ENCODE measurements around the gene SMIM23. TPM values are rescaled to one million over a fixed set of nuclear protein-coding genes. Genes with fewer than 3 reads are reported as not detected.

The SMIM23 gene
- total RNA-seq, 4 donors from 2014 or later, result not detected

GRCh38 chr5:171823269-171823668 is 37.7 kb downstream of the SMIM23 start:
- DNase-seq (ENCODE audit: low spot score in 2 of 2), result no peak

DNA sequence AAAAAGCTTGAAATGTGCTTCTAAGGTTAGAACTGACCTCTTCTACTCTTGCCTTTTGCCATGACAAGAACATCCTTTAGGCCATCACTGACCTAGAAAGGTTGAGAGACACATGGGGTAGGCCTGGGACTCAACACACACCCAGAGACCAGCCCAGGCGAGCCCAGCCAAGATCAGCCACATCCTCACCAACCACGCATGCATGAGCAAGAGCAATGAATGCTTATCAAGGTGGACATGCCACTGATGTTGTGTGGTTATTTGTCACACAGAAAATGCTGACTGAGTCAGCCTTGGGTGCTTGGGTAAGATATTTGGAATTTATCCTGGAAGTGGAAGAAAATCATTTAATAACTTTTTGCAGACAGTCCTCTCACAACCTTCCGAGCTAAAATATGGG is 39.4 kb downstream of the SMIM23 start:
- H3K9me3 ChIP-seq, result peaks cover 5% of the 10 kb centered on the region
- no peak for DNase-seq (ENCODE audit: low spot score in 2 of 2)
- H3K27me3 ChIP-seq, result no peaks in the 10 kb centered on the region
- H3K27ac ChIP-seq, result no peak overlapping the region
- H3K4me3 ChIP-seq, result no peak overlapping the region
- WGBS, result 95% methylated on average over 3 of the region's 3 CpGs
- H3K36me3 ChIP-seq, result no peaks in the 10 kb centered on the region
- H3K4me1 ChIP-seq, result no peaks in the 10 kb centered on the region
- TF ChIP-seq EP300 (IDR thresholded peaks at IDR 0.05) (no peak), POLR2AphosphoS5 (IDR thresholded peaks at IDR 0.05) (no peak), POLR2A (IDR thresholded peaks at IDR 0.05) (no peak), CTCF (IDR thresholded peaks at IDR 0.05) (no peak)

More at GRCh38 chr5:171823269-171823668, 37.7 kb downstream of the SMIM23 start:
- Histone ChIP-seq H3K27ac (no peak overlapping the region), H3K9me3 (no peaks in the 10 kb centered on the region), H3K27me3 (no peaks in the 10 kb centered on the region), H3K4me1 (no peaks in the 10 kb centered on the region), H3K4me3 (no peak overlapping the region), H3K36me3 (no peaks in the 10 kb centered on the region)
- TF ChIP-seq POLR2AphosphoS5 (IDR thresholded peaks at IDR 0.05) (no peak), EP300 (IDR thresholded peaks at IDR 0.05) (no peak), CTCF (IDR thresholded peaks at IDR 0.05) (no peak), POLR2A (IDR thresholded peaks at IDR 0.05) (no peak)
- WGBS, result 68% methylated on average over 5 of the region's 5 CpGs

GRCh38 chr5:171826132-171826531 is 40.5 kb downstream of the SMIM23 start:
- WGBS, result 80% methylated on average over 5 of the region's 5 CpGs

GRCh38 chr5:171827162-171827561 is 41.5 kb downstream of the SMIM23 start:
- Histone ChIP-seq H3K4me3 (no peak overlapping the region), H3K27ac (no peak overlapping the region), H3K27me3 (no peaks in the 10 kb centered on the region), H3K9me3 (peaks cover 7% of the 10 kb centered on the region), H3K36me3 (no peaks in the 10 kb centered on the region), H3K4me1 (no peaks in the 10 kb centered on the region)
- no peak for DNase-seq (ENCODE audit: low spot score in 2 of 2)
- TF ChIP-seq EP300 (IDR thresholded peaks at IDR 0.05) (no peak), POLR2A (IDR thresholded peaks at IDR 0.05) (no peak), POLR2AphosphoS5 (IDR thresholded peaks at IDR 0.05) (no peak), CTCF (IDR thresholded peaks at IDR 0.05) (no peak)
- WGBS, result 95% methylated on average over 9 of the region's 9 CpGs

More at GRCh38 chr5:171826132-171826531, 40.5 kb downstream of the SMIM23 start:
- Histone ChIP-seq H3K27ac (no peak overlapping the region), H3K4me1 (no peaks in the 10 kb centered on the region), H3K4me3 (no peak overlapping the region), H3K27me3 (no peaks in the 10 kb centered on the region), H3K9me3 (peaks cover 7% of the 10 kb centered on the region), H3K36me3 (no peaks in the 10 kb centered on the region)
- TF ChIP-seq POLR2AphosphoS5 (IDR thresholded peaks at IDR 0.05), result no peak
- no peak for TF ChIP-seq EP300 (IDR thresholded peaks at IDR 0.05)
- TF ChIP-seq POLR2A (IDR thresholded peaks at IDR 0.05), result no peak
- no peak for TF ChIP-seq CTCF (IDR thresholded peaks at IDR 0.05)
- DNase-seq (ENCODE audit: low spot score in 2 of 2), result no peak

DNA sequence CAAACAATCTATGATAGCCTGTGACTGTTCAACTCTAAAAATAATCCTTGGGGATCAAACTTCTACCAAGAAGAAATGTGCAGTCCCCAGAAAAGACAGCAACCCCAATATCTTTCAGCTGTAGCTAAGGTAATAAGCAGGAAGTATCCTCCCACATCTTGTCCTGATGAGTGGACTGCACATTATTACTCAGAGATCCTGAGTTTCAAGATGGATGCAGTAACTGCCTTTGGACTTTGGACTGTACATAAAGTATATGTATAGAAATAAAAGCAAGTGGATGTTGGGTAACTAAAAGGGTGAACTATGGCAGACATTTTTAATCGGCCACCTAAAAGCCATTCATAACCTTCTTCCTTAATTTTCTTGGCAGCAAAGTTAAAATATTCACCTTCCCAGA is 45.1 kb downstream of the SMIM23 start:
- 100% methylated on average over 1 of the region's 1 CpG for WGBS
- H3K27me3 ChIP-seq, result no peaks in the 10 kb centered on the region
- no peak for DNase-seq (ENCODE audit: low spot score in 2 of 2)
- H3K4me3 ChIP-seq, result no peak overlapping the region
- TF ChIP-seq CTCF (IDR thresholded peaks at IDR 0.05) (no peak), POLR2A (IDR thresholded peaks at IDR 0.05) (no peak), EP300 (IDR thresholded peaks at IDR 0.05) (no peak), POLR2AphosphoS5 (IDR thresholded peaks at IDR 0.05) (no peak)
- H3K36me3 ChIP-seq, result no peaks in the 10 kb centered on the region
- no peak overlapping the region for H3K27ac ChIP-seq
- H3K4me1 ChIP-seq, result no peaks in the 10 kb centered on the region
- peaks cover 7% of the 10 kb centered on the region for H3K9me3 ChIP-seq

All from suprapubic skin (tissue), 4 donors.